GM19467 (cell line): ENCODE measurements around the gene PRTN3.
"Not testable (repeated sequence)": the region's sequence is repeated elsewhere in the genome, so short reads cannot be mapped to it uniquely, and the experiment has no call there.

Experiments used
- ATAC-seq: cut with Tn5 transposase; IDR thresholded peaks from one replicate; pipeline ENCODE4 v1.9.1; 2021; ENCODE audit warnings: mild to moderate bottlenecking, moderate library complexity; ENCODE audit not compliant: unreplicated experiment

Gene PRTN3

GRCh38 chr19:877992-878660, 37.3 kb downstream of the PRTN3 start:
- ATAC-seq, result not testable (repeated sequence)

- ATAC-seq, result not testable (repeated sequence)
Observed at GRCh38 chr19:878751-879561, 38.2 kb downstream of the PRTN3 start.

GRCh38 chr19:879711-880438, 39.1 kb downstream of the PRTN3 start:
- ATAC-seq, result no peak

GRCh38 chr19:881385-882071, 40.7 kb downstream of the PRTN3 start:
- no peak for ATAC-seq

GRCh38 chr19:882871-883497, 42.2 kb downstream of the PRTN3 start:
- ATAC-seq, result no peak

GRCh38 chr19:883661-884211, 42.9 kb downstream of the PRTN3 start:
- ATAC-seq, result no peak

- no peak for ATAC-seq
Observed at GRCh38 chr19:884420-885211, 43.8 kb downstream of the PRTN3 start.

- no peak for ATAC-seq
Observed at GRCh38 chr19:885536-886224, 44.9 kb downstream of the PRTN3 start.

- no peak for ATAC-seq
Observed at GRCh38 chr19:887072-887471, 46.3 kb downstream of the PRTN3 start.

GRCh38 chr19:887599-887998, 46.8 kb downstream of the PRTN3 start:
- no peak for ATAC-seq

GRCh38 chr19:888581-889385, 48.0 kb downstream of the PRTN3 start:
- ATAC-seq, result no peak

GRCh38 chr19:889662-890295, 49.0 kb downstream of the PRTN3 start:
- no peak for ATAC-seq

GRCh38 chr19:890831-891230, 50.0 kb downstream of the PRTN3 start:
- ATAC-seq, result no peak

GRCh38 chr19:891421-892200, 50.8 kb downstream of the PRTN3 start:
- ATAC-seq, result not testable (repeated sequence)

- no peak for ATAC-seq
Observed at GRCh38 chr19:892243-892893, 51.6 kb downstream of the PRTN3 start.
